HG02763 (cell line): Measurements from ENCODE around the gene CMTM8.
"Not testable (repeated sequence)": the region's sequence is repeated elsewhere in the genome, so short reads cannot be mapped to it uniquely, and the experiment has no call there.

Experiments
- ATAC-seq: cut with Tn5 transposase; IDR thresholded peaks from one replicate; pipeline ENCODE4 v1.9.1; 2021; ENCODE audit warnings: mild to moderate bottlenecking, moderate library complexity; ENCODE audit not compliant: unreplicated experiment

The CMTM8 gene

GRCh38 chr3:32228743-32229142, 9.7 kb upstream of the CMTM8 start:
- not testable (repeated sequence) for ATAC-seq

DNA sequence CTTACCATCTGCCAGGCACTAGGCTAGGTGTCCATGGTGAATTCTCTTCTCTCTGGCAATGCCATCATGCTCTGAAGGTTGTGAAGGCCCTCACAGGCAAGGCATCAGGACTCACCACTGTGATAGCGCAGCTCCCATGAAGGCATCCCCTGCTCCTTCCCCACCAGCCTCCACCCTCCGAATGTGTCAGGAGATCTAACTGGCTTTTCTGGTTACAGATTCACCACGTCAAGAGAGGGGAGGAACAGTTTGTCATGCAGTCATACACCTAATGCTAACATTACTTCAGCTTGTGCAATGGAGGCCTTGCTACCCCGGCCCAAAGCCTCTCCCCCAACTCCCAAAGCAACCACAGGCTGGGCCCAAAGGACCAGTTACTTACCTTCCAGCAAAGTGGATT, 8.9 kb upstream of the CMTM8 start:
- ATAC-seq, result no peak

- no peak for ATAC-seq
Observed at GRCh38 chr3:32236377-32236776, 2.1 kb upstream of the CMTM8 start.

DNA sequence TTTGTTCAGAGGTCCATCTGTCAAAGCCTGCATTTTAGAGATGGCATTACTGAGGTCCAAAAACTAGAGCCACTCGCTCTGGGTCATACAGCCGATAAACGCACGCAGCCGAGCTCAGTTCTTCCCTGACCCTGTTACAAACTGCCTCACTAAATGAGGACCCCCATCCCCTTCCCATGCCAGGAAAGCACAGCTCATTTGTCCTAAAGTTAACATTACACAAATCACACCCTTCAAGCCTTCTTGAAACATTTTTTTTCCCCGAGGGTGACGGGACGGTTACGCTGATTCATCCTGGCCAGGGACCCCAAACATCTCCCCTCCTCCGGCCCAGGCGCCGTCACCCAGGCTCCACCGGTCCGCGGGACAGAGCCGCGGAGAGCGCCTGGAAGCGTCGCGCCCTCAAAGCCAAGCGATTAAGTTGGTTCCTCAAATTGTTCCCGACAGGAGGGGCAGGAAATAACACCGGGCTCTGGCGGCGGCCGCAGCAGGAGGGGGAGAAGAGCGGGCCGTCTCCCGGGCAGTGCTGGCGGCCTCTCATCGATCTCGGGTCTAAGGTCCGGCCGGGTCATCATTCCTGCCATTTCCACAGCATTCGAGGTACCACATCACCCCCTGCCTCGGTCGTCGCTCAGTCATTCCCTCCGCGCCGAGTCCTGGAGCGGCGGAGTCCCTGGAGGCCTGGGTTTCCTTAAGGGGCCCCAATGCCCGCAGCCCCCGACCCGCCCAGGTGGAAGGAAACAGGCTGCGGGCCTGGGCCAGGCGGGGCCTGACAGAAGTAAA, 619 bp upstream of the CMTM8 start:
- ATAC-seq, result no peak

DNA sequence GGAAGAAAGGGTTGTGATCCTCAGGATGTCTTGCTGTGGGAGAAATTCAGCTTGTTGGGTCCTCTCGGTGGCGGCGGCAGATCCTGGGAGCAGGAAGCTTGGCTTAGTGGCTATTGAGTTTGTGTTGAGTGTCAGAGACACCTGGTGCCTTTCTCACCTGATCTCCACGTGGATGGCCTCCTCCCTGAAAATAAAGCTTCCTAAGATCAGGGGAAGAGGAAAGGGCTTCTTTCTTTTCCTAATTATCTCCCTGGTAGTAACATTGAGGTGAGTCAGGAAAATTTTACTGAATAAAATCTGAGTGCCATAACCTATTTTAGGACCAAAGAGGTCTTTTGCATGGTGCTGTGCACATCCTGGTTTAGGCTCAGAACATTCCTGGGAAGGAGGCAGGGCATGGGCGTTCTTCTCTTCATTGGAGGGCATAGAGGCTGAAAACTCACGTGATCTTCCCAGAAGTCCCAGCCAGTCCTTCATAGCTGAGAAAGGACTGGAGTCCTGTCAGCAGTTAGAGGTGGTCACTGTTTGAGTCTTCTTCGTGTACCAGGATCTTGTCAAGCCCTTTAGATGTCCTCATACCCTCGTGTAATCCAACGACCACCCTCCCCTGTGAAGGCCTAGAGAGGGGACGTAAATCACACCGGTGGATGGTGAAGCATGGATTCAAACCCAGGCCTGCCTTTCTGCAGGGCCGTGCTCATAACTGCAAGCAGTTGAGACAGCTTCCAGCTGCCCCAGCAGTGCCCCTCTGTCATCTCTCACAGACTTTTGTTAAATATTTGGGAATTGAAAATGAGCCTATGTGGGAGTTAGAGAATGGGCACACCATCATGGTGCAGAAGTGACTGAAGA, 1.1 kb downstream of the CMTM8 start:
- no peak for ATAC-seq

DNA sequence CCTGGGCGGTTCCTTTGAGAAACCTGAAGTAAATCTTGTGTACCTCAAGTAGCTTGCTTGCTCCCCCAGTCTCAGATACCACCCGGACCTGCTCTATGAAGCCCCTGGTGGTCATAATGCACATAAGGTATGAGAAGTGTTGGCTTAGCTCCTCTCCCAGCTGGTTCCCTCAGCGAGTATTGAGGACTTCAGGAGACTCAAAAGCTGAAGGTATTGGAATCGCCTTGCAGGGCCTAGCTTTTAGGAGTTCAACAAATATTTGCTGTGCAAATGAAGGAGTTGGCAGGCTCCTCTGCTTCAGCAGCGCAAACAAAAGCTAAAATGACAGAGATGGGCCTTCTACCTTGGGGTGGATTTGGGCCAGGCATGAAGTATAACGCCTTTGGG, 1.7 kb downstream of the CMTM8 start:
- ATAC-seq, result no peak

GRCh38 chr3:32241100-32241499, 2.6 kb downstream of the CMTM8 start:
- ATAC-seq, result no peak

DNA sequence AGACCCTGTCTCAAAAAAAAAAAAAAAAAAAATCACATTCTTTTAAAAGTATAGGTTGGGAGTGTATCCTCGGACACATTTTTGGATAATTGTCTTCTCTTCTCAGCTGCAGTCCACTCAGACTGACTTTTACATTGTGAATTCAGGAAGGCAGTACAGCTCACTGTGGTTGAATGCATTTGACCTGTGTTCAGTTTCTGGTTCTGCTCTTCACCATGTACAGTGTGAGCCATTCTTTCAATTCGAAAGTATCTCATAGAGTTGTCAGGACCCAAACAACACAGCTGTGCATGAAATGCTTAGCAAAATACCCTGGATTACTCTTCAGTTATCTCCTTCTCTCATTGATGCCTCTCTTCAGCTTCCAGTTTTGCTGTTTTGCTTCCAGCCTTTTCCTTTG, 5.0 kb downstream of the CMTM8 start:
- no peak for ATAC-seq

DNA sequence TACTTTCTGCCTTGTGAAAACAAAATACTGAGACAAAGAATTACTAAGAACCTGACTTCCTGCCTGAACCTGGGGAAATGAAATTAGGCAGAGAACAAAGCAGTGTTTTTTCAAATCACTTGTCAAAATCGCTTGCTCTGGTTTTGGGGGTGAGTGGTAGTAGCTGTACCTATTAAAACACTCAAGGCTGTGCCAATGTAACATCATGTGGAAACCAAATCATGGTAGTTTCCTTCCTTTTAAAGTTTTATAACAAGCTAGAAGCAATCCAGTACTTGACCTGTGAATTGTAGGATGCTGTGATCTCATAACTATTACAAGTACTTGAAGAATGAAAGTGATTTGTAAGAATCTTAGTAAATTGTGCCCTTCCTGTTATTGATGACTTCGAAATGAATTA, 6.7 kb downstream of the CMTM8 start:
- ATAC-seq, result no peak

DNA sequence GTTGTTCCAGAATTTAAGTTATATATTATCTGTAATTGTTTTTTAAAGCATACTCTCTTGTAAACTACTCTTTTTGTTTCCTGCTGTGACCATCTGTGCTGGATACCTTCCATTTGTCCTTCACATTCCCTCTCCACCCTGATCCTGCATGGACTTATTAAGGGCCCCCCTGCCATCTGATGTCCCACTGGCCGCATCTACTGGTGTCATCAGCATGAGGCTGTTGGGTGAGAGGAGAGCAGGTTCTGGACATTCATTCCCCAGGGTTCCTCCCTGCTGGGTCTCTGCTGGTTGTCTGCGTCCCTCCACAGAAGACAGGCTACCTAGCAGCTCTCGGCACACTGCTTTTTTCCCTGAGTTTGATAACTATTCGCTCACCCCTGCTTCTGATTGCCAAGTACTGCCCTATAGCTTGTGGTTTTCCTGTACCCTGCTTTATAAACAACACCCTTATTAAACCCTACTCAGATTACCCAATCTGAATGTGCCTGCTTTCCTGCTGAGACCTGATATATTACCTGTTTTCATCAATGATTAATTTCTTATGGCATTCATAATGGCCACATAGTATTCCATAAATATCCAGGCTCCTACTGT, 7.7 kb downstream of the CMTM8 start:
- no peak for ATAC-seq

DNA sequence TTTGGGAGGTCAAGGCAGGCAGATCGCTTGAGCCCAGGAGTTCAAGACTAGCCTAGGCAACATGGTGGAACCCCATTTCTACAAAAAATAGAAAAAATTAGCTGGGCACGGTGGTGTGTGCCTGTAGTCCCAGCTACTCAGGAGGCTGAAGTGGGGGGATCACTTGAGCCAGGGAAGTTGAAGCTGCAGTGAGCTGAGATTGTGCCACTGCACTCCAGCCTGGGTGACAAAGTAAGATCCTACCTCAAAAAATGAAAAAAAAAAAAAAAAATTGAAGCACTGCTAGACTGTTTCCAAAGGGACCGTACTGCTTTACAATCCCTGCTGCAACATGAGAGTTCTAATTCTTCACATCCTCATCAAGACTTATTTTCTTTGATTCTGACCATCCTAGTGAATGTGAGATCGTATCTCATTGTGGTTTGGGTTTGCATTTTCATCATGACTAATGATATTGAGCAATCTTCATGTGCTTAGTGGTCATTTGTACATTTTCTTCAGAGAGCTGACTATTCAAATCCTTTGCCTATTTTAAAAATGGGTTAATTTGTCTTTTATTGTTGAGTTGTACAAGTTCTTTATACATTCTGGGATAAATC, 10.8 kb downstream of the CMTM8 start:
- ATAC-seq, result no peak

DNA sequence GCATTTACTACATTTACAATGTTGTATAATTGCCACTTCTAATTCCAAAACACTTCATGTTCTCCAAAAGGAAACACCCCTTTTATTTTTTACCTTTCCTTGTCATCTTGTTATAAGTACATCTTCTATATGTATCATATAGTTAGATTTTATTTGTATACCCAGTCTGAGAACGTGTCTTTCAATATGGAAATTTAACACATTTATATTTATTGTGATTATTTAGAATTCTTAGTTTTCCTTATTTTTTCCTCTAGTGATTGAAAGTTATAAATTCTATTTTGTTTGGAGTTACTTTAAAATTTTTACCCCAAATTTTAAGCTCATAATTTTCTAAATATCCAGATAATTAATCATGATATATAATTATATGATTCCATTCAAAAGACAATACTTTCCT, 15.8 kb downstream of the CMTM8 start:
- no peak for ATAC-seq

GRCh38 chr3:32255345-32255744, 16.9 kb downstream of the CMTM8 start:
- ATAC-seq, result no peak

DNA sequence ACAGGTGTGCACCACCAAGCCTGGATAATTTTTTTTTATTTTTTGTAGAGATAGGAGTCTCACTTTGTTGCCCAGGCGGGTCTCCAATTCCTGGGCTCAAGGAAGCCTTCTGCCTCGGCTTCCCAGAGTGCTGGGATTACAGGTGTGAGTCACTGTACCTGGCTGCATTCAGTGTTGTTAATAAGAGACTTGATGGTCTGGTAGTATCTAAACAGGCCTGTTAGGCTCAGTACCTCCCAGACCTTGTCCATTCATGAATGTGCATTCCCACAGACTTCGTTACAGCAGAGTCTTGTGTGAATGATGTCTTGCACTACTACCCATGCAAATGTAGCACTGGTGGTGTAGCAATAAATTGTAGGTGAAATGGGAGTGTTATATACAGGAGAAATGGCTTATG, 17.7 kb downstream of the CMTM8 start:
- ATAC-seq, result no peak

- no peak for ATAC-seq
Observed at GRCh38 chr3:32257042-32257441, 18.6 kb downstream of the CMTM8 start.

DNA sequence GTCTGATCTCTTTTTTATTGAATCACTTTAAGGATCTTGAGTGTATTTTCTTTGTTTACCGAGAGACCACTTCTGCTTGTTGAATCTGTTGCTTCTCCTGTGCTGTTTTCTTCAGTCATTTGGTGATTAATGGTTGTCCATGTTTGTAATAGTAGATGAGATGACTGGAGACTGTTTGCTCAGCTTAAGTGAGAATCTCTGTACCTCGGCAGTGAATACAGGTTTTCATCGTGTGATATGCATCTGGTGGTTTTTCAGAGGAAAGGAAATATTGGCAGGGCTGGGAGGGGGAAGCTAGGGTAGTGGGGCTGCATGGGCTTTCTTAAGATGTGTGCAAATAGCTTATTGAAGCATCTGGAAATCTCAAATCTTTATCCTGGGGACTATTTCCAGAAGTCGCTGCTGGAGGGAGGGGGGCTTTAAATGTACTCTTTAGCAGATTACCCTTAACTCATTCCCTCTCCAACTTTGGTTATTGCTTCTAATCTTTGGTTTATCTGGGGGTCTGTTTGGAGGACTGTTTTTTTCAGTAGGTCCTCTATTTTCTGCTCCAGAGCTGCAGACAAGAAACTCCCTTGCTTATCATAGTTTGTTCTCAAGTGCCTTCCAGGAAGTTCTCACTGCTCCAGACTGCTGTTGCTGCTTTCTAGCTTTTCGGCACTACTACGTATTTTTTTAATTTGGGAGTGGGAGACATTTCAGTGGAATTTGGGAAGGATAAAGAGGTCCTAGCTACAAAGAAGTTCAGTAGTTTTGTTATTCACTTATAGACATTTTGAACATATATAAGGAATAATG, 19.4 kb downstream of the CMTM8 start:
- no peak for ATAC-seq

DNA sequence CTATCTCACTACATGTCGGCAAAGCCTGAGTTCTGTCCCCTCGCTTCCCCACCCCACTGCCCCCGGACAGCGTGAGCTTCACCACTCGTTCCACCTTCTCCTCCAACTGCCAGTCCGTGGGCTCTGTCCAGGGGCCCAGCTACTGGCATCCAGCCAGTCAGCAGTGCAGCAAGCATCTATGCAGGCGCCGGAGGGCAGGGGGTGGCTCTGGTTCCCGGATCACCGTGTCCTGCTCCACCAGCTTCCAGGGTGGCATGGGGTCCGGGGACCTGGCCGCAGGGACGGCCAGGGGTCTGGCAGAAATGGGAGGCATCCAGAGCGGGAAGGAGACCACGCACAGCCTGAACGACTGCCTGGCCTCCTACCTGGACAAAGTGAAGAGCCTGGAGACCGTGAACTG, 20.4 kb downstream of the CMTM8 start:
- ATAC-seq, result no peak

DNA sequence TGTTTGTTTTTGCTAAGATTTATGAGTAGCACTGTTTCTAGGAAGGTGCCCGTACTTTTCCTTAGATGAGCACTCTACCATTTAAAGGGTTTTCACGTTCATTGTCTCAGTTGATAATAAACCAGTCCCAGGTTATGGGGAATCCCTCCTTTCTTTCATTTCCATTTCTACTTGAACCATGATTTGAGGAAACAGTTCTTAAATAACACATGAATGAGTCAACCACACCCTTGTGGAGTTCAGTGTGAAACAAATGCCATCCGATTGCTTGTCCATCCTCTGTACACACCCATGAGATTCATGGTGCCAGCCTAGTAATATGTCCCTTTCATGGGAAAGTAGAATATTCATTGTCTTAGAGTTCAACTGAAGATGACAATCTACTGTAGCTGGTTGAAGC, 23.1 kb downstream of the CMTM8 start:
- no peak for ATAC-seq

DNA sequence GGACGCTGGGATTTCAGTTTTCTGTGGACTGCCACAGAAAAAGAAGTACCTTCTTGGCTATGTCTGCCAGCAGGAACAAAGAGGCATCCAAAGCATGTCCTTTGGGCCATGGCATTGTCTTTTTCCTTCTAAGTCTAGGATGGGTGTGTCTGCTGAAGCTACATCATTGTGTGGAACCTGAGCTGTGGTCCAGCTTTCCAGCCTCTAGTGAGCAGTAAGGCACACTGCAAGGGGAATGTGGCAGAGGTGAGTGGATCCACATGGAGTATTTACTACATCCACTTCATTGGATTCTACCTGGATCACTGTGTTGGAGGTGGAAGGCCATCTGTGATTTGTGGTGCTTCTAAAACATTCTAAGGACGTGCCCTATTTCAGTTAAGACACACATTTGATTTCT, 23.7 kb downstream of the CMTM8 start:
- ATAC-seq, result no peak

- no peak for ATAC-seq
Observed at GRCh38 chr3:32274306-32274705, 35.8 kb downstream of the CMTM8 start.

- ATAC-seq, result no peak
Observed at GRCh38 chr3:32275506-32275905, 37.0 kb downstream of the CMTM8 start.
